Activated CD8-positive, alpha-beta T cell treated with anti-CD3 and anti-CD28 coated beads for 36 hours (primary cell): Measurements from ENCODE around the gene NPSR1. TPM values are rescaled to one million over a fixed set of nuclear protein-coding genes. Genes with fewer than 3 reads are reported as not detected.

Experiments used
- ATAC-seq: fragments of 200-7000 bp; cut with Tn5 transposase; one replicate; pipeline ENCODE4 v1.10.0; 2021; ENCODE audit warnings: mild to moderate bottlenecking, moderate library complexity
- CTCF ChIA-PET: fragments of 350-600 bp; sonication (Branson Sonifier 250); formaldehyde crosslinking; loops from one replicate; lab custom pipeline; 2021; ENCODE audit warnings: antibody characterized with exemption; lab: Charles Lee
- POLR2A ChIA-PET: fragments of 350-600 bp; sonication (Branson Sonifier 250); formaldehyde crosslinking; loops from one replicate; lab custom pipeline; 2021; ENCODE audit warnings: antibody characterized with exemption; lab: Charles Lee
- DNase-seq: peaks from one replicate; pipeline ENCODE4 v3.0.0-alpha.2; 2020
- H3K27ac Mint-ChIP-seq: one replicate; pipeline ENCODE4 v1.8.0; 2021; ENCODE audit warnings: mild to moderate bottlenecking, mixed read lengths
- H3K27me3 Mint-ChIP-seq: one replicate; pipeline ENCODE4 v1.8.0; 2021; ENCODE audit warnings: mixed read lengths
- H3K36me3 Mint-ChIP-seq: one replicate; pipeline ENCODE4 v1.8.0; 2021; ENCODE audit warnings: low read depth, mixed read lengths
- H3K4me1 Mint-ChIP-seq: one replicate; pipeline ENCODE4 v1.8.0; 2021; ENCODE audit warnings: low read depth, mixed read lengths
- H3K4me3 Mint-ChIP-seq: one replicate; pipeline ENCODE4 v1.8.0; 2021; ENCODE audit warnings: mild to moderate bottlenecking, moderate library complexity, mixed read lengths
- H3K9me3 Mint-ChIP-seq: one replicate; pipeline ENCODE4 v1.8.0; 2021; ENCODE audit warnings: mixed read lengths
- intact Hi-C: fragments of 100-400 bp; cut with micrococcal nuclease; formaldehyde crosslinking; loops from one replicate; pipeline ENCODE4 v1.10.0; 2022
- total RNA-seq, 2 experiments: library from RNA; stranded (reverse); gene quantifications; one replicate each; pipeline ENCODE4 v1.2.3, GENCODE V29; 2021
- TF ChIP-seq, protein P1 (sequence below): fragments of 200-600 bp; IDR thresholded peaks from one replicate; pipeline ENCODE4 v1.8.0; 2022; ENCODE audit warnings: antibody characterized with exemption, mild to moderate bottlenecking

NPSR1 gene
- total RNA-seq, 2 experiments from 2014 or later, result not detected

DNA sequence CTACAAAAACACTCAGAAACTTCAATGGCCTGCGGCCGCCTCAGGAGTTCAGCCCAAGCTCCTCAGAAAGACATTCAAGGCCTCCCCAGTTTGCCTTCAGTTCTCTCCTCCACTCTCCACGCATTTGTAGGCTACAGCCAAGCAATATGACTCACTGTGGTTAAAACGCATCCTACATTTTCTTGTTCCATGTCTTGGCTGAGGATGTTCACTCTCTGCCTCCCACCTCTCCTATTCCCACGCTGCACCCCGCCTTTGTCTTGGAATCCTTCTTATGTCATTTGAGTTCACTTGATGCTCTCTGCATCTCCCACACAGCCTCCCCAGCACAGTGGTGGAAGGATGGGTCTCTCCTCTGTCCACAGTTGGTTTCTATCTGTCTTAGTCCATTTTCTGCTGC, 184.8 kb downstream of the NPSR1 start:
- ChIA-PET POLR2A (no interaction called here), CTCF (no interaction called here)
- no peak for ATAC-seq
- no peak overlapping the region for H3K27ac Mint-ChIP-seq
- TF ChIP-seq, protein P1, sequence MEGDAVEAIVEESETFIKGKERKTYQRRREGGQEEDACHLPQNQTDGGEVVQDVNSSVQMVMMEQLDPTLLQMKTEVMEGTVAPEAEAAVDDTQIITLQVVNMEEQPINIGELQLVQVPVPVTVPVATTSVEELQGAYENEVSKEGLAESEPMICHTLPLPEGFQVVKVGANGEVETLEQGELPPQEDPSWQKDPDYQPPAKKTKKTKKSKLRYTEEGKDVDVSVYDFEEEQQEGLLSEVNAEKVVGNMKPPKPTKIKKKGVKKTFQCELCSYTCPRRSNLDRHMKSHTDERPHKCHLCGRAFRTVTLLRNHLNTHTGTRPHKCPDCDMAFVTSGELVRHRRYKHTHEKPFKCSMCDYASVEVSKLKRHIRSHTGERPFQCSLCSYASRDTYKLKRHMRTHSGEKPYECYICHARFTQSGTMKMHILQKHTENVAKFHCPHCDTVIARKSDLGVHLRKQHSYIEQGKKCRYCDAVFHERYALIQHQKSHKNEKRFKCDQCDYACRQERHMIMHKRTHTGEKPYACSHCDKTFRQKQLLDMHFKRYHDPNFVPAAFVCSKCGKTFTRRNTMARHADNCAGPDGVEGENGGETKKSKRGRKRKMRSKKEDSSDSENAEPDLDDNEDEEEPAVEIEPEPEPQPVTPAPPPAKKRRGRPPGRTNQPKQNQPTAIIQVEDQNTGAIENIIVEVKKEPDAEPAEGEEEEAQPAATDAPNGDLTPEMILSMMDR, result no peak
- H3K27me3 Mint-ChIP-seq, result peaks cover 11% of the 10 kb centered on the region
- H3K4me3 Mint-ChIP-seq, result no peak overlapping the region
- intact Hi-C loops, result no loop called here
- peaks cover 3% of the 10 kb centered on the region for H3K9me3 Mint-ChIP-seq
- peaks cover 5% of the 10 kb centered on the region for H3K4me1 Mint-ChIP-seq
- DNase-seq, result no peak
- H3K36me3 Mint-ChIP-seq, result no peaks in the 10 kb centered on the region

DNA sequence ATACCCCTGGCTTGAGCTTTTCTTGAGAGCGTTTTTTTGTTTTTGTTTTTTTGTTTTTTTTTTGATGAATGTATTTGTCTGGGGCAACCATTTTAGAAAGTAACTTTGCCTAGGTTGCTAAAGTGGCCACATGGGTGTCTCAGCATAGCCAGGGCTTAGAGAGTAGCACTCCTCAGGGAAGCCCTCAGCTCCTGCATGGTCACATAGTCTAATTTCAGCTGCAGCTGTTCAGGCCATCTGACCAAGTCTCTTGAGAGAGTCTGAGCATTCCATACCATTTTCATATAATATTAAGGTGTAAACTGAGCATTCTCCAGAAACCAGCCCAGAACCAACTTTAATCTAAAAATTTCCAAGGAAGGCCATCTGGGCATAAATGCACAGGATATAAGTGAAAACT, 186.4 kb downstream of the NPSR1 start:
- peaks cover 5% of the 10 kb centered on the region for H3K4me1 Mint-ChIP-seq
- intact Hi-C loops, result no loop called here
- no peak for DNase-seq
- ChIA-PET POLR2A (no interaction called here), CTCF (no interaction called here)
- no peak overlapping the region for H3K27ac Mint-ChIP-seq
- H3K4me3 Mint-ChIP-seq, result no peak overlapping the region
- TF ChIP-seq, protein P1, result no peak
- H3K36me3 Mint-ChIP-seq, result no peaks in the 10 kb centered on the region
- peaks cover 11% of the 10 kb centered on the region for H3K27me3 Mint-ChIP-seq
- ATAC-seq, result no peak
- H3K9me3 Mint-ChIP-seq, result peaks cover 3% of the 10 kb centered on the region

DNA sequence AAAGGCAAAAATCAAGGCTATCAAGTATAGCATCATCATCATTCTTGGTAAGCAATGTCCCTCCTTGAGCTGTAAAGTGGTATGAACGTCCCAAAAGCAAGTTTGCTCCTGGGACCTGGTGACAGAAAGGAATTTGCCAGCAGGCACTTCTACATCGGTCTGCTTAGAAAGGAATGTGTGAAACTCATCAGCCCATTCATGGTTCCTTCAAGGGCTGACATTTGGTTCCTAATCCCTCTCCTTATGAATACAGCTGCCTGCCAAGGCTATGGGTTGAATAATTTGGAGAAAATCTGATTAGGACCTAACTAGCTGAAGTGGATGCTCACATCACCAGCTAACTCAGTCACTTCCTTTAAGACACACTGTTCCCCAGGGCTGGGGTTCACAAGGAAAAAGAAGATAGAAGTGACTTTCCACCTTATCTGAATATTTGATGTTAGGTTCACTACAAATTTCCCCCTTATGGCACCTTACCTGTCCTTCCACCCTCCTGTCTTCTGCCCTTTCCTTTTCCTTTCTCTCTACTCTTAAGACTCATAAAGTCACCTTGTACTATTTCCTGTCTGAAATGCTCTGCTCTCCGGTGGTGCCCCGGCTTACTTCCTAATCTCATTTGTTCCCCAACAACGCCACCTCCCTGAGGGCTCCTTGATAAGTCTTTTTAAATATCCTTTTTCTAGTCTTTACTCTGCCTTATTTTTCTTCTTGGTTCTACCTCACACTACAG, 187.1 kb downstream of the NPSR1 start:
- TF ChIP-seq, protein P1, result no peak
- no peak for ATAC-seq
- no peak overlapping the region for H3K4me3 Mint-ChIP-seq
- peak; percentile 13 for DNase-seq
- peaks cover 3% of the 10 kb centered on the region for H3K9me3 Mint-ChIP-seq
- peaks cover 4% of the 10 kb centered on the region for H3K27me3 Mint-ChIP-seq
- ChIA-PET POLR2A (no interaction called here), CTCF (interaction anchor here (1.0 kb wide), 1 partner anchor 21 kb away, joined by 3 read pairs; no protein-coding TSS in a partner anchor)
- no peaks in the 10 kb centered on the region for H3K36me3 Mint-ChIP-seq
- no peak overlapping the region for H3K27ac Mint-ChIP-seq
- intact Hi-C loops, result no loop called here
- peaks cover 5% of the 10 kb centered on the region for H3K4me1 Mint-ChIP-seq

- ATAC-seq (peak; percentile 37), DNase-seq (no peak)
- ChIA-PET CTCF (interaction anchor here (1.0 kb wide), 1 partner anchor 22 kb away, joined by 3 read pairs; no protein-coding TSS in a partner anchor), POLR2A (no interaction called here)
- Mint-ChIP-seq H3K9me3 (peaks cover 3% of the 10 kb centered on the region), H3K4me1 (peaks cover 5% of the 10 kb centered on the region), H3K4me3 (no peak overlapping the region), H3K27ac (no peak overlapping the region), H3K27me3 (peaks cover 7% of the 10 kb centered on the region), H3K36me3 (no peaks in the 10 kb centered on the region)
- TF ChIP-seq, protein P1, result no peak
- intact Hi-C loops, result no loop called here
These were observed 187.8 kb downstream of the NPSR1 start for GRCh38 chr7:34845666-34846361.

DNA sequence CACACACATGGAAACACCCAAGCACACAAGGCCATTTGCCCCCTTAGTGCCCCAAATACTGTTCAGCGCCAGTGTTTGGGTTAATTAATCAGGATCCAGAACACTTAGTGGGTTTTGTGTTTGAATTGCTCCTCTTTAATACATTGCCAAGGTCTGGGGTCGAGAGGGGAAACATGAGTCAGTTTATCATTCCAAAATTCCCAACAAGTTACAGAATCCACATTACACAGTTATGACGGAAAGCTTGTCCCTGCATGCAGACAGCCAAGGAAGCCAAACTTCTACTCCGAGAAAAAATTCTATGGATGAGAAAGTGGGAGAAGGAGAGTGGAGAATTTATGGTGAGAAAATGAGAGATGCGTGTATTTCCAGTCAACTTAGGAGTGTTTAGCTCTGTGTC, 189.0 kb downstream of the NPSR1 start:
- H3K27me3 Mint-ChIP-seq, result peaks cover 9% of the 10 kb centered on the region
- no peak overlapping the region for H3K4me3 Mint-ChIP-seq
- DNase-seq (no peak), ATAC-seq (no peak)
- H3K9me3 Mint-ChIP-seq, result peaks cover 3% of the 10 kb centered on the region
- H3K4me1 Mint-ChIP-seq, result peaks cover 5% of the 10 kb centered on the region
- H3K36me3 Mint-ChIP-seq, result no peaks in the 10 kb centered on the region
- intact Hi-C loops, result no loop called here
- ChIA-PET POLR2A (no interaction called here), CTCF (no interaction called here)
- TF ChIP-seq, protein P1, result no peak
- no peak overlapping the region for H3K27ac Mint-ChIP-seq
